ENCODE results near the gene PRR23E.

DNA sequence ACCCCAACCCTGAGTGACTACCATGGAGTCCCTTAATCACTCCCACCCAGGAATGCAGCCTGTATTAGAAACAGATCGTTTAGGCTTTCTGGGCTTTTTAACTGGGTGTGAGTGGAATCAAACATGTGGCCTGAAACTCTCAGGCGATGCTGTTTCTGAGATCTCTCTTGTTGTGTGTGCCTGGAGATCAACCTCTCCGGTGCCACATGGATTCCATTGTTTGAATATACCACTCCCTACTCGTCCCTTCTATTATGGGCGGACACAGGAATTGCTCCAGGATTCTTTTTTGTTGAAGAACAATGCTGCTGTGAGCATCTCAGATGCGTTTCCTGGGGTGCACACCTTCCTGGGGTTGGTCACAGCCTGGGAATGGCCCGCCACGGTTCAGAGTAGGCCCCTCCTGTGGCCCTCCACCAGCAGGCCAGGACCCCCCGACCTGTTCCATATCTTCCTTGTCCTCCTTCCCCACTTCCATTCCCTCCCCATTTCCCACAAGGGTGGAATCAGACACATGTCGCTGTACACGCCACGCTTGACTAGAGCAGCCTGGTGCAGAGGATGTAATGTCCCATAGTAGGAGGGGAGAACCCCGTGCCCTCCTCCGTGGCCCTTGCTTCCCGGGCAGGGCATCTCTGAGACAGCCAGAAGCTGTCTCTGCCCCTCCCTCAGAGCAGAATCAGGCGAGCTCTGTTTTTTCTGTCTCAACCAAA is 36.4 kb upstream of the PRR23E start:
- no peak for TF ChIP-seq POLR2AphosphoS5 (IDR thresholded peaks at IDR 0.05)
- TF ChIP-seq, protein P1, sequence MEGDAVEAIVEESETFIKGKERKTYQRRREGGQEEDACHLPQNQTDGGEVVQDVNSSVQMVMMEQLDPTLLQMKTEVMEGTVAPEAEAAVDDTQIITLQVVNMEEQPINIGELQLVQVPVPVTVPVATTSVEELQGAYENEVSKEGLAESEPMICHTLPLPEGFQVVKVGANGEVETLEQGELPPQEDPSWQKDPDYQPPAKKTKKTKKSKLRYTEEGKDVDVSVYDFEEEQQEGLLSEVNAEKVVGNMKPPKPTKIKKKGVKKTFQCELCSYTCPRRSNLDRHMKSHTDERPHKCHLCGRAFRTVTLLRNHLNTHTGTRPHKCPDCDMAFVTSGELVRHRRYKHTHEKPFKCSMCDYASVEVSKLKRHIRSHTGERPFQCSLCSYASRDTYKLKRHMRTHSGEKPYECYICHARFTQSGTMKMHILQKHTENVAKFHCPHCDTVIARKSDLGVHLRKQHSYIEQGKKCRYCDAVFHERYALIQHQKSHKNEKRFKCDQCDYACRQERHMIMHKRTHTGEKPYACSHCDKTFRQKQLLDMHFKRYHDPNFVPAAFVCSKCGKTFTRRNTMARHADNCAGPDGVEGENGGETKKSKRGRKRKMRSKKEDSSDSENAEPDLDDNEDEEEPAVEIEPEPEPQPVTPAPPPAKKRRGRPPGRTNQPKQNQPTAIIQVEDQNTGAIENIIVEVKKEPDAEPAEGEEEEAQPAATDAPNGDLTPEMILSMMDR (IDR thresholded peaks at IDR 0.05; ENCODE audit: poor library complexity, severe bottlenecking), result no peak
- no peak for TF ChIP-seq RAD21 (conservative IDR thresholded peaks at IDR 0.05)
- TF ChIP-seq, protein P2, sequence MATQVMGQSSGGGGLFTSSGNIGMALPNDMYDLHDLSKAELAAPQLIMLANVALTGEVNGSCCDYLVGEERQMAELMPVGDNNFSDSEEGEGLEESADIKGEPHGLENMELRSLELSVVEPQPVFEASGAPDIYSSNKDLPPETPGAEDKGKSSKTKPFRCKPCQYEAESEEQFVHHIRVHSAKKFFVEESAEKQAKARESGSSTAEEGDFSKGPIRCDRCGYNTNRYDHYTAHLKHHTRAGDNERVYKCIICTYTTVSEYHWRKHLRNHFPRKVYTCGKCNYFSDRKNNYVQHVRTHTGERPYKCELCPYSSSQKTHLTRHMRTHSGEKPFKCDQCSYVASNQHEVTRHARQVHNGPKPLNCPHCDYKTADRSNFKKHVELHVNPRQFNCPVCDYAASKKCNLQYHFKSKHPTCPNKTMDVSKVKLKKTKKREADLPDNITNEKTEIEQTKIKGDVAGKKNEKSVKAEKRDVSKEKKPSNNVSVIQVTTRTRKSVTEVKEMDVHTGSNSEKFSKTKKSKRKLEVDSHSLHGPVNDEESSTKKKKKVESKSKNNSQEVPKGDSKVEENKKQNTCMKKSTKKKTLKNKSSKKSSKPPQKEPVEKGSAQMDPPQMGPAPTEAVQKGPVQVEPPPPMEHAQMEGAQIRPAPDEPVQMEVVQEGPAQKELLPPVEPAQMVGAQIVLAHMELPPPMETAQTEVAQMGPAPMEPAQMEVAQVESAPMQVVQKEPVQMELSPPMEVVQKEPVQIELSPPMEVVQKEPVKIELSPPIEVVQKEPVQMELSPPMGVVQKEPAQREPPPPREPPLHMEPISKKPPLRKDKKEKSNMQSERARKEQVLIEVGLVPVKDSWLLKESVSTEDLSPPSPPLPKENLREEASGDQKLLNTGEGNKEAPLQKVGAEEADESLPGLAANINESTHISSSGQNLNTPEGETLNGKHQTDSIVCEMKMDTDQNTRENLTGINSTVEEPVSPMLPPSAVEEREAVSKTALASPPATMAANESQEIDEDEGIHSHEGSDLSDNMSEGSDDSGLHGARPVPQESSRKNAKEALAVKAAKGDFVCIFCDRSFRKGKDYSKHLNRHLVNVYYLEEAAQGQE (IDR thresholded peaks at IDR 0.05; ENCODE audit: borderline replicate concordance), result no peak
